GM18873 (cell line): ENCODE results near the gene RLN2.
"Not testable (repeated sequence)": the region's sequence is repeated elsewhere in the genome, so short reads cannot be mapped to it uniquely, and the experiment has no call there.

Source experiments
- ATAC-seq: cut with Tn5 transposase; IDR thresholded peaks from one replicate; pipeline ENCODE4 v1.9.1; 2021; ENCODE audit warnings: mild to moderate bottlenecking, moderate library complexity, moderate number of reproducible peaks; ENCODE audit not compliant: unreplicated experiment, low FRiP score

Gene RLN2

GRCh38 chr9:5303840-5304795, at the start of gene RLN2:
TSS of gene RLN2 (minus strand) at chr9:5304716. CDS start at chr9:5304580, 136 bp downstream.
- peak; percentile 97 for ATAC-seq

DNA sequence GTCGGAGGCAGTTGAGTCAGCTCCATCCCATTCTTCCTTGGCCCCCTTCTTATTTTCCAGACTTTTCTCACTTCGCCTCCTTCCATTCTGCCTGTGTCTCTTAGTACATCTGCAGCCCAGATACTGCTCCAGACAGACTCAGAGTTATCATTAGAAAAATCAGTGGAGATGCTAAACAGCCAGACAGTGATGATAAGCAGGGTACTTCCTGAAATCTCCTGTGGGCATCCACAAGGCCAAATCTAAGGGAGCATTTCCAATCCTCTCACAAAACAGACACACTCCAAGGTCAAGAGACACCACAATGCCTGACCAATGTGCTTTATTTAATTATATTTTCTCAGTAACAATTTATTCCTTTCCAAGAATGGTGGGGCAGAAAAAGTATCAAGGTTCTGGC, 49.7 kb upstream of the RLN2 start:
- ATAC-seq = no peak

GRCh38 chr9:5352637-5353248, 48.2 kb upstream of the RLN2 start:
- no peak for ATAC-seq

GRCh38 chr9:5338992-5339981, 34.8 kb upstream of the RLN2 start, which contains the start of gene RLN1:
TSS of gene RLN1 (minus strand) at chr9:5339876. CDS start at chr9:5339746, 130 bp downstream.
- ATAC-seq = peak; percentile 96

GRCh38 chr9:5336688-5337087, 32.2 kb upstream of the RLN2 start:
- no peak for ATAC-seq

DNA sequence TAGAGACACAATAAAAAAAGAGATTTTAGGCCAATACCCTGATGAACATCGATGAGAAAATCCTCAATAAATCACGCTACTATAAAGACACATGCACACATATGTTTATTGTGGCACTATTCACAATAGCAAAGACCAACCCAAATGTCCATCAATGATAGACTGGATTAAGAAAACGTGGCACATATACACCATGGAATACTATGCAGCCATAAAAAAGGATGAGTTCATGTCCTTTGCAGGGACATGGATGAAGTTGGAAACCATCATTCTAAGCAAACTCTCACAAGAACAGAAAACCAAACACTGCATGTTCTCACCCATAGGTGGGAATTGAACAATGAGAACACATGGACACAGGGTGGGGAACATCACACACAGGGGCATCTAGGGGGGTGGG, 26.8 kb upstream of the RLN2 start:
- ATAC-seq = not testable (repeated sequence)

GRCh38 chr9:5326893-5327548, 22.5 kb upstream of the RLN2 start:
- ATAC-seq = no peak

GRCh38 chr9:5326187-5326586, 21.7 kb upstream of the RLN2 start:
- ATAC-seq = no peak

- not testable (repeated sequence) for ATAC-seq
Observed at GRCh38 chr9:5321601-5322000, 17.1 kb upstream of the RLN2 start.

DNA sequence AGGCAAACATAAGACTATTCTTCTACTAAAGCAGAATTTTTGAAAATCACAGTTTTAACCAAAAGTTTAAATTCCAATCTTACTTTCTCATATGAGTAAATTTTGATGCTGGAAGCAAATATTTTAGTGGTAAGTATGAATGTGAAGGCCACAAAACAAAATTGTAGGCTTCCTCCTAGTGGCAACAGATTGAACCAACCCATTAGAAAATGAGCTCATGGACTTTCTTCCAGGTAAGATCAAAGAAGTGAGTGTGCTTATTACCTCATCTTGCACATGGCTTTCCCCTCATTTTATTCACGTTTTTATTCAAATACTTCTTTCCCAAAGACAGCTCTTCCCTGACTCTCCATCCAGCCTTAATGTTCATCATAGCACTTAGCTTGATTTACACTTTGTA, 16.5 kb upstream of the RLN2 start:
- ATAC-seq = no peak

- not testable (repeated sequence) for ATAC-seq
Observed at GRCh38 chr9:5316406-5316805, 11.9 kb upstream of the RLN2 start.

DNA sequence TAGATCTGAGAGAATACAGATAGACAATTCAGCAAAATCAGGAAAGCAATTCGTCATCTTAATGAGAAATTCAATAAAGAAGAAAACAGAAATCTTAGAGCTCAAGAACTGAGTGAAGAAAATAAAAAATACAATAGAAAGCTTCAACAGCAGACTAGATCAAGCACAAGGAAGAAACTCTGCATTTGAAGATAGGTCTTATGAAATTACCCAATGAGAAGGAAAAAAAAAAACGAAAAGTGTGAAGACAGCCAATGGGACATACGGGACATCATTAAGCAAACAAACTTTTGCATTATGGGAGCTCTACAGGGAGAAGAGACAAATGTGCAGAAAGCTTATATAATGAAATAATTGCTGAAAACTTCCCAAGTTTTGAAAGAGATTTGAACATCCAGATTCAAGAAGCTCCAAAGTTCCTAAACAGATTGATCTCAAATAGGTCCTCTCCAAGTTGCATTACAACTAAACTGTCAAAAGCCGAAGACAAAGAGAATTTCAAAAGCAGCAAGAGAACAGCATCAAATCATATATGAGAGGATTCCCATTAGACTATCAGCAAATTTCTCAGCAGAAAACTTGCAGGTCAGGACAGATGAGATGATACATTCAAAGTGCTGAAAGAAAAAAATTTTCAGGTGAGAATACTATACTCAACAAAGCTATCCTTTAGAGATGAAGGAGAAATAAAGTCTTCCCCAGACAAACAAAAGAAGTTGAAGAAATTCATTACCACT, 10.8 kb upstream of the RLN2 start:
- ATAC-seq = no peak

DNA sequence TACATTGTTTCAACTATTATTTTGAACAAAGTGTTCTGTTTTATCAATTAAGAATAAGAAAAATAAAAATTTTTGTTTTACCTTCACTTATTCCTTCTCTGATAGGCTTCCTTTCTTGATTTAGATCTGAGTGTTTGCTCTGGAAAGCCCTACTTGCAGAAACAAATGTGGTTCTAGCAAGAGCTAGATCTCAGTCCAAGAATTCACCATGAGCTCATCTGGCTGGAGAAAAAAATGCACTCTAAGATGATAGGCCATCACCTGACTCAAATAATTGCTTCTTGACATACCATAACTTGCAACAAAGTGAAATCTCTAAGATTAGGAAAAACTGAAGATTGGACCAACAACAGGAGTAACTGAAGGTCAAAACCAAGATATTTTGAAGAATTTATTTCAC, 6.3 kb upstream of the RLN2 start:
- ATAC-seq = no peak

GRCh38 chr9:5305741-5306140, 1.2 kb upstream of the RLN2 start:
- ATAC-seq = no peak

- no peak for ATAC-seq
Observed at GRCh38 chr9:5301544-5301943, 3.0 kb downstream of the RLN2 start.

GRCh38 chr9:5292141-5292540, 12.4 kb downstream of the RLN2 start:
- ATAC-seq = no peak

DNA sequence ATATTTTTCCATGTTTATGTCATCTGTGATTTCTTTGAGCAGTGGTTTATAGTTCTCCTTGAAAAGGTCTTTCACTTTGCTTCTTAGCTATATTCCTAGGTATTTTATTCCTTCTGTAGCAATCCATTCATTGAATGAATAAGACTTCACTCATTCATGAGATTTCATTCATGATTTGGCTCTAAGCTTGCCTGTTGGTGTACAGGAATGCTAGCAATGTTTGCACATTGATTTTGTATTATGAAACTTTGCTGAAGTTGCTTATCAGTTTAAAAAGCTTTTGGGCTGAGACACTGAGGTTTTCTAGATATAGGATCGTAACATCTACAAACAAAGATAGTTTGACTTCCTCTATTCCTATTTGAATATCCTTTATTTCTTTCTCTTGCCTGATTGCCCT, 15.9 kb downstream of the RLN2 start:
- ATAC-seq = no peak

DNA sequence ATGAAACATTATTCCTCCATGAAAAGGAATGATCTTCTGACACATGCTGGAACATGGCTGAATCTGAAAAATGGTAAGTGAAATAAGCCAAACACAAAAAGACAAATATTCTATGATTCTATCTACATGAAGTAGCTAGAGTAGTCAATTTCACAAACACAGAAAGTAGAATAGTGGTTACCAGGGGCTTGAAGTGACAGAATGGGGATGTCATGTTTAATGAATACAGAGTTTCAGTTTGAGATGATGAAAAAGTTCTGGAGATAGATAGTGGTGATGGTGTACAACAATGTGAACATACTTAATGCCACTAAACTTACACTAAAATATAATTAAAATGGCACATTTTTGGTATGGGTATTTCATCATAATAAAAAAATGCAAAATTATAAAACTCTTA, 18.3 kb downstream of the RLN2 start:
- ATAC-seq = no peak

GRCh38 chr9:5278486-5278885, 26.0 kb downstream of the RLN2 start:
- ATAC-seq = no peak
